GM12864 (cell line): ENCODE measurements around the gene SNX22.
A peak's percentile ranks its signal among the peaks of the same experiment; 100 is the strongest.
"Not testable (repeated sequence)": the region's sequence is repeated elsewhere in the genome, so short reads cannot be mapped to it uniquely, and the experiment has no call there.

Experiments
- DNase-seq: peaks from one replicate; pipeline ENCODE4 v3.0.0-alpha.2; 2011; ENCODE audit warnings: low read depth
- H3K4me3 ChIP-seq: 2 replicates; pipeline ENCODE4 v1.5.1; 2011; ENCODE audit warnings: mild to moderate bottlenecking, low read depth, low read length, control low read depth
- TF ChIP-seq, protein P1 (sequence below): IDR thresholded peaks from 2 replicates; pipeline ENCODE4 v1.5.1; 2011; ENCODE audit warnings: low read depth, mild to moderate bottlenecking, moderate library complexity, low read length, control low read depth, inconsistent platforms; ENCODE audit errors: missing control alignments

Gene SNX22

DNA sequence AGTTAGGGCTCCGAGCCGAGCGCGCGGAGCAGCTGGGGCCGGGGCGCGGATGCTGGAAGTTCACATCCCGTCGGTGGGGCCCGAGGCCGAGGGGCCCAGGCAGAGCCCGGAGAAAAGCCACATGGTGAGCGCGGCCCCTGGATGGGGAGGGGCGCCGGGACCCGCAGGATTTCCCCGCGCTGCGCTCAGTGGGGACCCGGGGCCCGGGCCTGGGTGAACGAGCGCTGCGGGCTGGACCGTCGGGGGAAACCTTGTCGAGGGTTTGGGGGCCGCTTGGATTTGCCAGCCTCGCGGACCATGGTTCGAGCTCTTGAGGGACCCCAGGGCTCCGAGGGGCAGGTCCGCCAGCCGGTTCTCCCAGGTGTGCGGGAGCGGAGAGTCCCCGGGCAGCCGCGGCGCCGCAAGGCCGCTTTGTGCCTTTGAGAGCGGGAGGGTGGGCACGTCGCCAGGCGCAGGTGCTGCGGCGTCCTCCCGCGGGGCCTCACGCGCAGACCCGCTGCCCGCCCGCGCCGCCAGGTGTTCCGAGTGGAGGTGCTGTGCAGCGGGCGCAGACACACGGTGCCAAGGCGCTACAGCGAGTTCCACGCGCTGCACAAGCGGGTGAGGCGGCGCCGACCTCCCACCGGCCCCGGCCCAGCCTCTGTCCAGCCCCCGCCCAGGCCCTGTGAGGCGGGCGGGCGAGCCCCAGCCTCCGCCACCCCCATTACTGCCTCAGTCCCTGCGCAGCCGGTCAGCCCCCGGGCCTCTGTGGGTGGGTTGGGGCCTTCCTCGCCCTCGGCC is at the start of gene SNX22:
TSS of gene SNX22 (plus strand) at position 5 of the 780 bp plus-strand sequence. CDS start at position 50, 45 bp downstream.
- no peak for DNase-seq
- H3K4me3 ChIP-seq: peak within 1 kb of the TSS; percentile 80
- TF ChIP-seq, protein P1, sequence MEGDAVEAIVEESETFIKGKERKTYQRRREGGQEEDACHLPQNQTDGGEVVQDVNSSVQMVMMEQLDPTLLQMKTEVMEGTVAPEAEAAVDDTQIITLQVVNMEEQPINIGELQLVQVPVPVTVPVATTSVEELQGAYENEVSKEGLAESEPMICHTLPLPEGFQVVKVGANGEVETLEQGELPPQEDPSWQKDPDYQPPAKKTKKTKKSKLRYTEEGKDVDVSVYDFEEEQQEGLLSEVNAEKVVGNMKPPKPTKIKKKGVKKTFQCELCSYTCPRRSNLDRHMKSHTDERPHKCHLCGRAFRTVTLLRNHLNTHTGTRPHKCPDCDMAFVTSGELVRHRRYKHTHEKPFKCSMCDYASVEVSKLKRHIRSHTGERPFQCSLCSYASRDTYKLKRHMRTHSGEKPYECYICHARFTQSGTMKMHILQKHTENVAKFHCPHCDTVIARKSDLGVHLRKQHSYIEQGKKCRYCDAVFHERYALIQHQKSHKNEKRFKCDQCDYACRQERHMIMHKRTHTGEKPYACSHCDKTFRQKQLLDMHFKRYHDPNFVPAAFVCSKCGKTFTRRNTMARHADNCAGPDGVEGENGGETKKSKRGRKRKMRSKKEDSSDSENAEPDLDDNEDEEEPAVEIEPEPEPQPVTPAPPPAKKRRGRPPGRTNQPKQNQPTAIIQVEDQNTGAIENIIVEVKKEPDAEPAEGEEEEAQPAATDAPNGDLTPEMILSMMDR: no peak

DNA sequence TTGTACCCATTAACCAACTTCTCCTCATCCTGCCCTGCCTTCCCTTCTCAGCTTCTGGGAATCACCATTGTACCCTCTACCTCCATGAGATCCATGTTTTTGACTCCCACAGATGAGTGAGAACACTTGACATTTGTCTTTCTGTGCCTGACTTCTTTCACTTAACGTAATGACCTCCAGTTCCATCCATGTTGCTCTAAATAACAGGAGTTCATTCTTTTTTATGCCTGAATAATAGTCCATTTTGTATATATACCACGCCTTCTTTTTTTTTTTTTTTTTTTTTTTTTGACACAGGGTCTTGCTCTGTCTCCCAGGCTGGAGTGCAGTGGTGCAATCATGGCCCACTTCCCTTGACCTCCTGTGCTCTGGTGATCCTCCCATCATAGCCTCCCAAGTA is 49.0 kb upstream of the SNX22 start:
- no peak overlapping the region for H3K4me3 ChIP-seq
- DNase-seq: no peak
- TF ChIP-seq, protein P1: no peak

DNA sequence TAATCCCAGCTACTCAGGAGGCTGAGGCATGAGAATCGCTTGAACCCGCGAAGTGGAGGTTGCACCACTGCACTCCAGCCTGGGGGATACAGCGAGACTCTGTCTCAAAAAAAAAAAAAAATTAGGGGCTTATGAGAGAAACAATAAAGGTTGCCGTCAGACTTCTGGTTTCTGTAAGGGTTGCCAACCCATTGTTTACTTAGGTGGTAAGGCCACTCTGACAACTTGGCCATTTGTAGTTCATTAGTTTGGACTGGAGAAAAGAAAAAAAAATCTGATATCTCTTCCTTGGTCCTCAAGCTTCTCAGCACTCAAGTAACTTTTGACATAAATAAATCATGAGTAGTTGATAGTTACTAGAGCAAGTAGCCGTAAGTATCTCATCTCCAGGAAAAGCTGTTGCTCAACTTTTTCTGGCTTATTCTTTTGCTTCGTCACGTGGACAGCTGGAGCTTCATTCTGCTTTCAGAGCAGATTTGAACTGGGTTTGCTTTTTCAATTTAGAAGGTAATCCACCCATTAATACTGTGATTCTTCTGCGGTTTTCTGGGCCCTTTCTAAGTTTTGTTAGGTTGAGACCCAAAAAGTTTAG is 46.3 kb upstream of the SNX22 start:
- no peak for DNase-seq
- TF ChIP-seq, protein P1: no peak
- H3K4me3 ChIP-seq: no peak overlapping the region

DNA sequence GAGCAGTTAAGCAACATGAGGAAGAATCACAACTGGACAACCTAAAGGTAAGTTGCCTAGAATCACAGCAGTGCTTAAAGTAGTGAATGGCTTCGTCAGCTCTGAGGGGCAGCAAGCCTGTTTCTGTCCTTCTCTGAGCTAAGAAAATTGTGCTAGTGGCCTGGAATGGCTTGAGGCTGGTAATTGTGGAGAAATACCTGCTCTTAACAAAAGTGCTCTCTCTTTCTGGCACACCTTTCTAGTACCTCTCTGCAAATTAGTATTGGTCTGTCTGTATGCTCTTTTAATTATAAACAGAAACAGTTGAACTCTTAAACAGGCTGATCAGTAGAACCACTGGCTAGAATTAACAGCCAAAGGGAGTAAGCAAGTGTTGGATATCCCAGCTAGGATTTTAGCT is 44.2 kb upstream of the SNX22 start:
- TF ChIP-seq, protein P1: no peak
- no peak for DNase-seq
- H3K4me3 ChIP-seq: no peak overlapping the region

DNA sequence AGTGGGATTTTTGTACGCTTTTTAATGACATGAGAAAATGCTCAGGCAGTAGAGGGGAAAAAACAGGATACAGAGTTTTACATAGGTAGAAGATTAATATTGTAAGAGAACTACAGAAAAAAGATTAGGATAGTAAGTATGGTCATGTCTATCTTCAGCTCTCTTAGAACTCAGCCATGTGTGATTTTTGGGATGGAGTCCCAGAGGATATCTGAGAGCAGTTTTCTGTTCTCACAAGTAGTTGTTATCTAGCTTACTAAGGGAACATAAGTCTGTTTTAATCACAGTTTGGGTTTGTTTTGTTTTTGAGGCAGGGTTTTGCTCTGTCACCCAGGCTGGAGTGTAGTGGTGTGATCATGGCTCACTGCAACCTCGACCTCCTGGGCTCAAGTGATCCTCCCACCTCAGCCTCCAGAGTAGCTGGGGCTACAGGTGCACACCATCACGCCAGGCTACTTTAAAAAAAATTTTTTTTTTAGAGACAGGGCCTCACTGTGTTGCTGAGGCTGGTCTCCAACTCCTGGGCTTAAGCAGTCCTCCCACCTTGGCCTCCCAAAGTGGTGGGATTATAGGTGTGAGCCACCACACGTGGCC is 41.3 kb upstream of the SNX22 start:
- DNase-seq, H3K4me3 ChIP-seq: not testable (repeated sequence)

DNA sequence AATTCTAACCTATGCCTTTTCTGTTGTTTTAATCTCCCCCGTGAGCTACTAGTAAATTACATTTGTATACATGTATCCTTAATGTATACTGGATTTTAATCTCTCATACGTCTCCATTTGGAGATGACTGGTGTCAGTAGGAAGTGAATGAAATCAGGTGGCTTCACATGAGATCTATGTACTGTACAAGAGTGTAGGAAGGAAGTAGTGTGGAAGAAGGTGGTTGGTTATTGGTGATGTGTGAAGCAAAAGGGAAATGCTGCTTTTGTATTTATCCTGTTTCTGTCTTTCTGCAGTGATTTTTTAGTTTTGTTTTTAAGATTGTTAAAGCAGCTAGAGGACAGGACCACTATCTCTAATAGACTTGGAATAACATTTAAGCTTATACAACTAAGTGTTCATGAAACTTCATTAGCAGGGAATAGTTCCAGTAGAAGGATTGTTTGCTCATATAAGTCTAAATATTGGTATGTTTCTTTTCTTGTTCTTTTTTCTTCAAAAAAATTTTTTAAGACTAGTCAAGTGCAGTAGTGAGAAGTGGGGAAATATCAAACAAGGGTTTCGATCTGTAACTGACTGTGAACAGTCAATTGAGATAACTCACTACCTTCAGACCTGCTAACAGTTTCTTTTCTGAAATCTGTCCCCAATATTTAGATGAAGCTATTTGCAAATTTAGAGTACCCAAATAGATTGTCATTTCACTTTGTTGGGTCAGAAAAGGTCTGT is 40.4 kb upstream of the SNX22 start:
- no peak overlapping the region for H3K4me3 ChIP-seq
- TF ChIP-seq, protein P1: no peak
- no peak for DNase-seq

DNA sequence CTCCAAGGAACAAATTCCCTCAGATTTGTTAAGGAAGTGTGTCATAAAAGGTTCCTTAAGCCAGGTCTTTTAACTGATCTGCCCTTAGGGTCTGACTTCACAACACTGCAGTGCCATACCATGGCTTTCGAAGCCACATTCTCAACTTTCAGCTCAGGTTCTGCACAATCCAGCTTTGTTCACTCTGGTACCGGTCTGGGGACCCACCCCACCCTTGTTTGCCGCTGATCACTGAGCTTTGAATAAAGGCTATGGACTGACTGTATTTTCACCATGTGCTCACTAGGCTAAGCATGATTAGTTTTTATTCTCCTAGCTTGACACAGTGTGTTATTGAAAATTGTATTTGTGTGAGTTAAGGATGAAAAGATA is 39.9 kb upstream of the SNX22 start:
- no peak for DNase-seq
- TF ChIP-seq, protein P1: no peak
- H3K4me3 ChIP-seq: no peak overlapping the region
